NCI-H146 treated with DMSO at 0.1 percent for 48 hours (cell line): Measurements from ENCODE around the gene RCBTB1.
"Not testable (repeated sequence)": the region's sequence is repeated elsewhere in the genome, so short reads cannot be mapped to it uniquely, and the experiment has no call there.

Experiments used
- DNase-seq: peaks from one replicate; lab custom pipeline; 2025; ENCODE audit not compliant: unreplicated experiment; lab: John Stamatoyannopoulos, UW

The RCBTB1 gene

DNA sequence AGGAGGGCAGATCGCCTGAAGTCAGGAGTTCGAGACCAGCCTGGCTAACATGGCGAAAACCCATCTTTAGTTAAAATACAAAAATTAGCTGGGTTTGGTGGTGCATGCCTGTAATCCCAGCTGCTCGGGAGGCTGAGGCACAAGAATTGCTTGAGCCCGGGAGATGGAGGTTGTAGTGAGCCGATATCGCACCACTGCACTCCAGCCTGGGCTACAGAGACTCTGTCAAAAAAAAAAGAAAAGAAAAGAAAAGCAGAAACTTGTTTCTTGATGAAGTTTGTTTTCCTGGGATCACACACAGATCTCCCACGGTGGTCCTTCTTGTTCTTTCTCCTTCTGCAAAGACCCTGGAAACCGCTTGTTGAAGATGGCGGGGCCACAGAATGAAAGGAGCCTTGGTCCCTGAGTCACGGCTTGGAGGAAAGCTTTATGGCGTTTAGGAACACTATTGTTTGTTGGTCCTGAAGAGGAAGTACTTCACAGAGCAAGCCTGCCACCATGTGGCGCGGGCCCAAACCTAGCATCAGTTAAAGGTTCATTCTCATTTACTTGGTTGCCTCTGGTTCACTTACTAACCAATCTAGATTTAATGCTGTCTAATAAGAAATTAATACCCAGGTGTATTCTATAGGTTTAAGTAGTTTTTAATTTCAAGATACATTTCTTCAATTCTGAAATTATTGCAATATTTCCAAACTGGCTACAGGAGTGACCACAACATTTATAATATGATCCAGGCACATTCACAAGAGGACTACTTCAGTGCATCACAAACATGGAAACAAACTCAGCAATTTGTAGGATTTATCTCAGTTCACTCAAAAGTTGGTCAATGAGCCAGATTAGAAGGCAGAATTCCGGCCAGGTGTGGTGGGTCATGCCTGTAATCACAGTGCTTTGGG is 21.6 kb upstream of the RCBTB1 start:
- DNase-seq = peak; percentile 88

DNA sequence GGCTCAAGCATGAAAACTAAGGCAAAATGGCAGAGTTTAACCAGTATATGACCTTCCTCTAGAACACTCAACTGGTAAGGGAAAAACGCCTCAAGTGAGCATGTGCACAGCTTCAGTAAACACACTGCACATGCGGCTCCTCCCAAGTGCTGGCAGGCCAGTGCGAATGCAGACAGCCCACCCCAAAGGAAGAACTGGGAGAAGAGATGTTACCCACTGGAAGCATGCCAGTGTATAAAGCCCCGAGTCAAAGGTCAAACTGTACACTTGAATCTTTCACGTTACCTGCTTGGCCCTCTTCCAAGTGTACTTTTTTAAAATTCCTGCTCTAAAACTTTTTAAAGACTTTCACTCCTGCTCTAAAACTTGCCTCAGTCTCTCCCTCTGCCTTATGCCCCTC is 19.2 kb upstream of the RCBTB1 start:
- no peak for DNase-seq

- peak; percentile 57 for DNase-seq
Observed at GRCh38 chr13:49602615-49603014, 17.3 kb upstream of the RCBTB1 start.

DNA sequence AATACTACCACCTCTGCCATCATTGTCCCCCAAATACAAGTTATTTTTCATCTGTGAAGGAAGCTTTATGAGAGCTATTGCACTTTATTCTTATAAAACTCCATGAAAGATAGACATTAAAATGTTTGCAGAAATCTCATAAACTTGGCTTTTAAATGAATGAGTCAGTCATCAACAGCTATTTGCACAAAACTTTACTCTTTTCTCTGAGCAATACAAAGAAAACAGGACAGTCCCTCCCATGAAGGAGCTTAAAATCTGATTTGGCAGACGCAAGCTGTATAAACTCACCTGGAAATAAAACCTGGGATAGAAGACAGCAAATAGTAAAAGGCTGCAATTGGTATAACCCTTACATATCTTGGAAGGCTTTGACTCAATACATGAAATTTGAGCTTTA is 16.6 kb upstream of the RCBTB1 start:
- DNase-seq = no peak

DNA sequence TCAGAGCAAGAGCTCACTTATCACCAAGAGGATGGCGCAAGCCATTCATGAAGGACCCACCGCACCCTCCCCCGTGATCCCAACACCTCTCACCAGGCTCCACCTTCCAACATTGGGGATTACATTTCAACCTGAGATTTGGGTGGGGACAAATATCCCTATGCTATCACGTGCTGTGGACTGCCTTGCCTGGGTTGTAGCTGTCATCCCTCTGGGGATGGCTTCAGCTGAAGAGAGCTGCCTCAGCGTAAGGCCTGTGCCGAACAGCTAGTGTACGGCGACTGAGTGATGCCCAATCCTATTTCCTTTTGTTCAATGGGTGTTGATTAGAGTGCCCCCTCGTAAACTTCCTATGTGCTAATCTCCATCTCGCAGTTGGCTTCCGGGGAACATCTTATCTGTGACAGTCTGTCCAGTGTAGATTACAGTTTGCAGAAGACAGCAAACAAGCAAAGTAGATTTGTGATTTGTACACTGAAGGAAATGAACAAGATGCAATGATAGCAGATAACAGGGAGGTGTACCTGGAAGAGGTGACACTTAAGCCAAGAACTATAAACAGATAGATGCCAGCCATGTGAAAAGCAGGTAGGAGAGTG is 11.8 kb upstream of the RCBTB1 start:
- no peak for DNase-seq

DNA sequence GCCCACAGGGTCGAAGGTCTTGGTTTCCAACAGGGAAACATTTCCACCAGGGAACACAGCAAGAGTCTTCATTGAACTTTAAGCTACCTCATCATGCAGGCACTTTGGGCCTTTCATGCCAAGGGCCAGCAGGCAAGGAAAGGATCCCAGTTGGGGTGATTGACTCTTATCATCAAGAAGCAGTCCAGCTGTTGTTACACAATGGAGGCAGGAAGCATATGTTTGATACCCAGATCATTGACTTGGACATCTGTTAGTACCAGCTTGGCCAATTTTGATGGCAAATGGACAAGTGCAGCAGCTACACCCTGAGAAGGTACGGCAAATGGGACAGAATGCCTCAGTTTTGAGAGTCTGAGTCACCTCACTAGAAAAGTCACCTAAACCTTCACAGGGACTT is 10.9 kb upstream of the RCBTB1 start:
- no peak for DNase-seq

GRCh38 chr13:49594576-49594975 is 9.2 kb upstream of the RCBTB1 start:
- no peak for DNase-seq

DNA sequence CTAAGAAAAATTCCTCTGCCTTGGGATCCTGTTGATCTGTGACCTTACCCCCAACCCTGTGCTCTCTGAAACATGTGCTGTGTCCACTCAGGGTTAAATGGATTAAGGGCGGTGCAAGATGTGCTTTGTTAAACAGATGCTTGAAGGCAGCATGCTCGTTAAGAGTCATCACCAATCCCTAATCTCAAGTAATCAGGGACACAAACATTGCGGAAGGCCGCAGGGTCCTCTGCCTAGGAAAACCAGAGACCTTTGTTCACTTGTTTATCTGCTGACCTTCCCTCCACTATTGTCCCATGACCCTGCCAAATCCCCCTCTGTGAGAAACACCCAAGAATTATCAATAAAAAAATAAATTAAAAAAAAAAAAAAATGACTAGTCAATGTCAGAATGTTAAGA is 8.5 kb upstream of the RCBTB1 start:
- DNase-seq = not testable (repeated sequence)

- DNase-seq = not testable (repeated sequence)
Observed at GRCh38 chr13:49590714-49591113, 5.4 kb upstream of the RCBTB1 start.

DNA sequence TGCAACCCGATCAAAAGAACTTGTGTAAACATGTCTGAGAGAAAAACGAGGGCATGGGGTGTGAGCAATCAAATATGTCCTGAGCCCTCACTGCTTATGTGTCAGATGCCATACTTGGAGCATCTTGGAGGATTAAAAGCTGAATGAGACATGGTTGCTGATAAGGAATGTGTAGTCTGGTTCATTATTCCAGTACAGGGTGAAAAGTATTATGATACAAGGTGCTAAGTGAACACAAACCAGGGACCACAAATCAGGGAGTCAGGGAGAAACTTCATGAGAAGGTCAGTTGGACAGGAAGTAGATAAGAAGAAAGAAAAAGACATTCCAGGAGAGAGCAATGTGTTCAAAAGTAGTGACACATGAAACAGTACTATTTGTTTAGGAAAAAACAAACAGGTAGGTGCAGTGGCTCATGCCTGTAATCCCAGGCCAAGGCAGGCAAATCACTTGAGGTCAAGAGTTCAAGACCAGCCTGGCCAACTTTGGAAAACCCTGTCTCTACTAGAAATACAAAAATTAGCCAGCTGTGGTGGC is 2.0 kb upstream of the RCBTB1 start:
- no peak for DNase-seq

- DNase-seq = no peak
Observed at GRCh38 chr13:49586717-49587116, 1.4 kb upstream of the RCBTB1 start.

DNA sequence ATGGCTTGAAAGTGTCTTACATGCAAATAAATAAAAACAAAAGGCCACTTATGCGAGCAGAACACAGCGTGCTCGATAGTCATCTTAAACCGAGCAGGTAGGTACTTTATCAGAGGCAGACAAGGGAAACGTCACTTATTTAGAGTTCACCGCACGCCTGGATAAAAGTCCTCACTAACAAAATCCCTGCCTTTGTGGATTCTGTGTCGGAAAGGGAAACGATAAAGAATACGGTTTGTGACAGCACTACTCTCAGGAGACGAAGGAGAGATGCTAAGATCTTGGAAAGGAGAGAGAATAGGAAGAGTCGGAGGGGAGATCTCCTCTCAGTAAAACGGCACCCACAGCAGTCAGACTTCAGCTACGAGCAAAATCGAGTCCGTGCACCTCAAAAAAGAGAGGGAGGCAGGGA is 581 bp downstream of the RCBTB1 start:
- DNase-seq = peak; percentile 33

DNA sequence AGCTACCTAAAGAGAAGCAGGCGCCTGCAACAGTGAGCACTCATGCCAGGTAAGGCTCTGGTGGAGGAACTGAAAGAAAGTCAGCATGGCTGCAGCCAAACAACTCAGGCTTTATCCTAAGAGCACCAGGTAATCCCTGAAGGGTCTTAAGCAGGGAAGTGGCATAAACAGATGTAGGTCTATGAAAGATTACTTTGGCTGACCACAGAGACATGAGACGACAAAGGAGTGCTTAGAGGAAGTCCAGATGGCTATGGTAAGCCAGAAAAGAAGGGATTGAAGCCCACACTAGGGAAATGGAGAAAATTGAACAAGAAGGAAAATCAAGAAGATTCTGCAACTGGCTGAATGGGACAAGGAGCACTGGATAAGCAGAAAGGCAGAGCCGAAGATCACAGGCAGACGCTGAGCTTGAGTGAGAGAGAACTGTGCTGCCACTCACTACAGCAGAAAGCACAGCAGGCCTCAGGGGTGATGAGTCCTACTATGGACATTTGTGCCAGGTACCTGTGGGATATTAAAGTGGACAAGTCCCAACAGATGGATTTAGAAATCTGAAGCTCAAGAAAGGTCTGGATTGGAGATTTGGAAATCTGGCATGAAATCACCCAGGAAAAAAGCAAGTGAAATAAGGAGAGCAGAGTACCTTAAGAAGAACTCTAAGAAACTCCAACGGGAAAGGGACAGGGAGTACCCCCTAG is 4.2 kb downstream of the RCBTB1 start:
- no peak for DNase-seq

- no peak for DNase-seq
Observed at GRCh38 chr13:49579501-49579900, 5.9 kb downstream of the RCBTB1 start.

GRCh38 chr13:49571299-49572240 is 13.8 kb downstream of the RCBTB1 start:
- DNase-seq = no peak

- DNase-seq = no peak
Observed at GRCh38 chr13:49569993-49570689, 15.2 kb downstream of the RCBTB1 start.

DNA sequence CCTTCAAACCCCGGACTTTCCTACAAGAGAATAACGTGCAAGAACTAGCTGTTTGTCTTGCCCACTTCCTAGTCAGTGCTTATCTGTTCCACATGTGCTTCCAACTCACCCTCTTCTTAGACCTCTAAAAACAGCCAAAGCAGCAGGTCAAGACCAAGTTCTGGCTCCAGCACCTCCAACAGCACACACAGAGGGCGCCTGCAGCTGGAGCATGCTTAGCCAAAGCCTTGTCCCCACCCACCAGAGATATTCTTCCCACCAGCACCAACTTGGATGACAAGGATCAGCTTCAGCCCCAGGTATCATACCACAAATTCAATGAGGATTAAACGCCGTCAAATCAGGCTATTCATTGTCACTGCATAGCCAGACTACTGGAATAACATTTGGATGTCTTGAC is 17.9 kb downstream of the RCBTB1 start:
- no peak for DNase-seq

DNA sequence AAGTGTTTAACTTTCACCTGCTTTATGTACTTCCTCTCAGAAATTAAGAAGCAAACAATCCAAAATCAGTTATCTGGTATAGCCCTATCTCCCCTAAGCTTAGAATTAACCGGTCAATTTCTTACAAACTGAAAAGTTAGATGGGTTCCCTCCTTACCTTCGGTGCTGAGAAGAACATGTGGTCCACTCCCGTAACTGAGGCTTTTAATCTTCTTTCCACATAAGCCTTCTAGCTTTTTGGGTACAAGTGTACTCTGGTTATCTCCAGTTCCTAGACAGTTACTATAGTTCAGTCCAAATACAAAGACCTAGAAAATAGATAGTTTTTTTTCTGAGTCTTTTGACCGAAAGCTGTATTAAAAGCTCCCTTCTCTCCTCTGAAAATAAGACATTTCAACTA is 18.9 kb downstream of the RCBTB1 start:
- no peak for DNase-seq

GRCh38 chr13:49565461-49565860 is 19.9 kb downstream of the RCBTB1 start:
- not testable (repeated sequence) for DNase-seq

GRCh38 chr13:49563516-49563915 is 21.8 kb downstream of the RCBTB1 start:
- no peak for DNase-seq
